Neuronal stem cell (in vitro differentiated cells): Measurements from ENCODE around the gene C19orf73.

Source experiments
- DNase-seq: peaks from one replicate; pipeline ENCODE4 v3.0.0-alpha.2; 2013; ENCODE audit warnings: low spot score
- H2AFZ ChIP-seq: one replicate; pipeline ENCODE4 v1.6.1; 2013; ENCODE audit warnings: mild to moderate bottlenecking, low read length, inconsistent platforms
- H2AK5ac ChIP-seq: 2 replicates; pipeline ENCODE4 v1.6.1; 2013; ENCODE audit warnings: low read depth, mild to moderate bottlenecking, inconsistent platforms, low read length, moderate library complexity, mixed read lengths
- H2BK120ac ChIP-seq: 2 replicates; pipeline ENCODE4 v1.6.1; 2013; ENCODE audit warnings: low read depth, mild to moderate bottlenecking, inconsistent platforms, low read length, moderate library complexity, mixed read lengths
- H2BK12ac ChIP-seq: one replicate; pipeline ENCODE4 v1.6.1; 2013; ENCODE audit warnings: low read length, inconsistent platforms
- H2BK15ac ChIP-seq: 2 replicates; pipeline ENCODE4 v1.6.1; 2013; ENCODE audit warnings: mild to moderate bottlenecking, low read length, inconsistent platforms, mixed read lengths
- H2BK5ac ChIP-seq: one replicate; pipeline ENCODE4 v1.6.1; 2013; ENCODE audit warnings: inconsistent platforms, mild to moderate bottlenecking, low read length, moderate library complexity
- H3K14ac ChIP-seq: one replicate; pipeline ENCODE4 v1.6.1; 2013; ENCODE audit warnings: low read length, inconsistent platforms
- H3K18ac ChIP-seq: 2 replicates; pipeline ENCODE4 v1.6.1; 2013; ENCODE audit warnings: low read length, inconsistent platforms
- H3K23ac ChIP-seq: 2 replicates; pipeline ENCODE4 v1.6.1; 2013; ENCODE audit warnings: low read depth, mild to moderate bottlenecking, mixed read lengths, low read length, inconsistent platforms; ENCODE audit not compliant: poor library complexity
- H3K27ac ChIP-seq: replicated peaks from 3 replicates; pipeline ENCODE4 v1.5.1; 2013; ENCODE audit warnings: low read length, inconsistent platforms
- H3K27me3 ChIP-seq, 3 experiments: 2 replicates each; pipeline ENCODE4 v1.6.1; 2013; ENCODE audit warnings: low read length in 3 of 3, mild to moderate bottlenecking in 2 of 3, inconsistent platforms in 1 of 3, low read depth in 1 of 3, mixed read lengths in 1 of 3, moderate library complexity in 1 of 3; ENCODE audit not compliant: control insufficient read depth in 3 of 3, insufficient read depth in 3 of 3
- H3K36me3 ChIP-seq, 2 donors: replicated peaks in 1 of 2; 2 replicates each; pipeline ENCODE4 v1.6.1; 2013; ENCODE audit warnings: low read length in 2 of 2; ENCODE audit not compliant: control insufficient read depth in 2 of 2, insufficient read depth in 2 of 2
- H3K4ac ChIP-seq: 2 replicates; pipeline ENCODE4 v1.6.1; 2013; ENCODE audit warnings: inconsistent platforms, mild to moderate bottlenecking, low read length, moderate library complexity
- H3K4me1 ChIP-seq, 2 donors: 1 replicate in 1 of 2; 2 replicates in 1 of 2; pipeline ENCODE4 v1.6.1; 2013; ENCODE audit warnings: low read length in 2 of 2, low read depth in 1 of 2; ENCODE audit not compliant: control insufficient read depth in 2 of 2, insufficient read depth in 1 of 2
- H3K4me2 ChIP-seq: one replicate; pipeline ENCODE4 v1.6.1; 2013; ENCODE audit warnings: mild to moderate bottlenecking, low read length, inconsistent platforms; ENCODE audit not compliant: insufficient read depth, poor library complexity, severe bottlenecking
- H3K4me3 ChIP-seq, 2 donors: 2 replicates each; pipeline ENCODE4 v1.5.1; 2013; ENCODE audit warnings: low read length in 2 of 2, mild to moderate bottlenecking in 2 of 2, inconsistent platforms in 1 of 2, moderate library complexity in 1 of 2
- H3K79me1 ChIP-seq: one replicate; pipeline ENCODE4 v1.6.1; 2013; ENCODE audit warnings: low read depth, mild to moderate bottlenecking, inconsistent platforms, low read length, moderate library complexity
- H3K9ac ChIP-seq: one replicate; pipeline ENCODE4 v1.6.1; 2013; ENCODE audit warnings: mild to moderate bottlenecking, low read depth, low read length, inconsistent platforms; ENCODE audit not compliant: poor library complexity
- H3K9me3 ChIP-seq, 2 donors: replicated peaks in 1 of 2; 2 replicates each; pipeline versions ENCODE3 to v1.6.1; 2013; ENCODE audit warnings: low read length in 2 of 2, mild to moderate bottlenecking in 2 of 2, inconsistent platforms in 1 of 2, low read depth in 1 of 2, mixed read lengths in 1 of 2, moderate library complexity in 1 of 2; ENCODE audit not compliant: control insufficient read depth in 2 of 2, insufficient read depth in 1 of 2
- H4K8ac ChIP-seq: one replicate; pipeline ENCODE4 v1.6.1; 2013; ENCODE audit warnings: low read depth, mild to moderate bottlenecking, inconsistent platforms, low read length, moderate library complexity
- H4K91ac ChIP-seq: one replicate; pipeline ENCODE4 v1.6.1; 2013; ENCODE audit warnings: low read length, low read depth, mild to moderate bottlenecking, inconsistent platforms; ENCODE audit not compliant: poor library complexity
- WGBS, 2 donors: extraction: QIAGEN DNeasy Blood & Tissue Kit; methylation state at CpG; one replicate each; pipeline ENCODE4 v1.1.7; 2013; ENCODE audit warnings: missing lambda C conversion rate in 2 of 2, mixed read lengths in 1 of 2; ENCODE audit not compliant: insufficient read length in 2 of 2, insufficient replicate concordance in 1 of 2; ENCODE audit errors: extremely low coverage in 2 of 2; 5-methylcytosine and 5-hydroxymethylcytosine counted together

Gene C19orf73

DNA sequence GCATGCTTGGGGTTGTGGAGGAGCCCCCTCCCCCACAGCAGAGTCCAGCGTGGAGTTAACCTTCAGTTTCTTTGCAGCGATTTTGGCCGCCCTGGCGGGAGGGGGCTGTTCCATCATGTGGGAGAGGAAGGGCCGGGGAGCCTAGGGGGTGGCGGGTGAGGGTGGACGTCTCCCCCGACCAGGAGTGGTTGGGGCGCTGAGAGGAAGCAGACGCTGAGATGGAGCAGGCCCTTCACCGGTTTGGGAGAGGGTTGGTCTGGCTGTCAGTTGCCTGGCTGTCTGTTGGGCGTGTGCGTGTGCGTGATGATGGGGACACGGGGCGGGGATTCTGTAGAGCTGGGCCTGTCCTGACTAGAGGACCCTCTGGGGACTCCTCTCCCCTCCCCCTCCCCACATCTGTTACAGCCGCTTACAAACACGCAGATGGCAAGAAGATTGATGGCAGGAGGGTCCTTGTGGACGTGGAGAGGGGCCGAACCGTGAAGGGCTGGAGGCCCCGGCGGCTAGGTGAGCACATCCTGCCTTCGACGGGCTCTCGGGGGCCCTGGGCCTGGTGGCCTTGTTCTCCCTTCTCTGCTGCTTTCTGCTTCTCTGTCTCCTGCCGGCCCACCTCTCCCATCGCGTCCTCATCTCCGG is 14.6 kb downstream of the C19orf73 start:
- Histone ChIP-seq H3K36me3 (peaks cover 66 to 94% of the 10 kb centered on the region in 2 donors), H2BK15ac (no peak overlapping the region), H3K23ac (no peak overlapping the region), H3K27me3 (no peaks in the 10 kb centered on the region), H3K9ac (no peak overlapping the region), H3K4me2 (no peak overlapping the region), H3K4me3 (no peak overlapping the region), H3K18ac (no peak overlapping the region), H3K27ac (no peak overlapping the region), H2BK120ac (no peak overlapping the region), H3K9me3 (peaks cover 0 to 3% of the 10 kb centered on the region in 2 donors), H3K4ac (no peak overlapping the region), H3K79me1 (peaks cover 14% of the 10 kb centered on the region), H3K4me1 (no peaks in the 10 kb centered on the region), H2AFZ (no peak overlapping the region), H2BK5ac (no peak overlapping the region), H4K8ac (no peak overlapping the region), H3K14ac (no peak overlapping the region), H2BK12ac (no peak overlapping the region), H2AK5ac (no peak overlapping the region), H4K91ac (no peak overlapping the region)
- DNase-seq: no peak
- WGBS, 2 donors: no CpG with 5 or more reads among the region's 30 CpGs

DNA sequence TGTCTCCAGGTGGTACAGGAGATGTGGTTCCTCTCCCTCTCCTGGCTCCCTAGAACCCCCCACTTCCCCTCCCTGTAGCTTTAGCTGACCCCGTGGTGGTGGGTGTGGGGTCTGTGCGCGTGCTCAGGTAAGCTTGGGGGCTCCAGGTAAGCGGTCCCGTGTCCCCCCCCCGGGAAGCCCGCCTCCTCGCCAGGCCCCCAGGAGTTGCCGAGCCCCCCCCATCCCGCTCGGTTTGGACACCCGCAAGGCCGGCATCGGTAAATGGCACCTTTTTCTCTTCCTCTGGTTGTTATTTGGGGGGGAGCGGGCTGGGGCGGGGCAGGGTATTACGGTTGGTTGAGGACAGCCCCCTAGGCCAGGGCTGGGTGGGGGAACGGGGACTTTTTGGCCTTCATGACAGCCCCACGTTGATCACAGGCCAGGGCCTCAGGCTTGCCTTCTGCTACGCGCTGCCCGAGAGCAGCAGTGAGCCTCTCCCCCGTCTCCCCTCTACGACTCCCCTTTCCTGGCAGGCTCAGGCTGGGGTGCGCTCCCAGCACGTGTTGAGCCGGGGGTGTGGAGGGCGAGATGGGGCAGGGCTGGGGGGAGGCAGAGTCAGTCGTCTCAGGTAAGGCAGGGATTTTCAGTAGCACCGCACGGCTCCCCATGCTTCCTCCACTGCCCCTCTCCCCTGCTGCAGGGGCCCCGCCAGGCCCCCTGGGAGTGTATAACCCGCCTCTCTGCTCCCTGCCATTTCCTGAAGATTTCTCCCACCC is 15.4 kb downstream of the C19orf73 start:
- no peak overlapping the region for H3K14ac ChIP-seq
- H3K36me3 ChIP-seq: peaks cover 67 to 94% of the 10 kb centered on the region in 2 donors
- H2BK5ac ChIP-seq: no peak overlapping the region
- H2AK5ac ChIP-seq: peak overlapping the region; percentile 36
- no peak overlapping the region for H3K4me3 ChIP-seq
- H3K9ac ChIP-seq: no peak overlapping the region
- H3K27ac ChIP-seq: no peak overlapping the region
- no CpG with 5 or more reads among the region's 33 CpGs for WGBS, 2 donors
- H2BK12ac ChIP-seq: no peak overlapping the region
- H3K4me2 ChIP-seq: no peak overlapping the region
- H3K4ac ChIP-seq: no peak overlapping the region
- H3K4me1 ChIP-seq: no peaks in the 10 kb centered on the region
- peaks cover 18% of the 10 kb centered on the region for H3K79me1 ChIP-seq
- H4K91ac ChIP-seq: no peak overlapping the region
- H2AFZ ChIP-seq: no peak overlapping the region
- H2BK15ac ChIP-seq: no peak overlapping the region
- H4K8ac ChIP-seq: no peak overlapping the region
- no peak overlapping the region for H3K23ac ChIP-seq
- no peak overlapping the region for H3K18ac ChIP-seq
- DNase-seq: no peak
- H3K27me3 ChIP-seq: no peaks in the 10 kb centered on the region
- no peak overlapping the region for H2BK120ac ChIP-seq
- H3K9me3 ChIP-seq: peaks cover 0 to 3% of the 10 kb centered on the region in 2 donors

DNA sequence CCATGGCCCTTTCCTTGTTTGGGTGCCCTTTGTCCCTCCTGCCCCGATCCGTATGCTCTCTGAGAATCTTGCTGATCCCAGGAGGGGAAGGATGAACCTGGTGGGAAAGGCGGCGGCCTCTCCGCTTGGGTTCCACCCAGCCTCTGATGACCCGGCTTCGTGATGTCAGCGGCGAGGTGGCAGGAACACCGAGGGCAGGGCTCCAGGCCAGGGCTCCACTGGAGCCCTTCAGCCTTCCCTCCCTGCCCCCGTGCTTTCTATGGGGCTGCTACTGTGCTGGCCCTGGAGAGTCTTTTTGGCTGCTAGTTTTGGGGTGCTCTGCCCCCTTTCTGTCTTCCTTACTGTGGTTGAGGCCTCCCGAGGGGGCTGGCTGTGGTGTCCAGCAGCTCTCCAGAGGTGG is 16.6 kb downstream of the C19orf73 start:
- Histone ChIP-seq H3K9ac (no peak overlapping the region), H4K91ac (no peak overlapping the region), H3K9me3 (peaks cover 0 to 3% of the 10 kb centered on the region in 2 donors), H3K4me3 (no peak overlapping the region), H2AFZ (no peak overlapping the region), H3K4me2 (no peak overlapping the region), H3K14ac (no peak overlapping the region), H3K27me3 (no peaks in the 10 kb centered on the region), H3K36me3 (peaks cover 67 to 94% of the 10 kb centered on the region in 2 donors), H3K79me1 (peaks cover 17% of the 10 kb centered on the region), H2BK5ac (no peak overlapping the region), H2BK120ac (no peak overlapping the region), H3K23ac (no peak overlapping the region), H3K4me1 (no peaks in the 10 kb centered on the region), H2BK15ac (no peak overlapping the region), H4K8ac (no peak overlapping the region), H3K27ac (no peak overlapping the region), H3K18ac (no peak overlapping the region), H2AK5ac (no peak overlapping the region), H3K4ac (no peak overlapping the region), H2BK12ac (no peak overlapping the region)
- no peak for DNase-seq
- no CpG with 5 or more reads among the region's 12 CpGs for WGBS, 2 donors

DNA sequence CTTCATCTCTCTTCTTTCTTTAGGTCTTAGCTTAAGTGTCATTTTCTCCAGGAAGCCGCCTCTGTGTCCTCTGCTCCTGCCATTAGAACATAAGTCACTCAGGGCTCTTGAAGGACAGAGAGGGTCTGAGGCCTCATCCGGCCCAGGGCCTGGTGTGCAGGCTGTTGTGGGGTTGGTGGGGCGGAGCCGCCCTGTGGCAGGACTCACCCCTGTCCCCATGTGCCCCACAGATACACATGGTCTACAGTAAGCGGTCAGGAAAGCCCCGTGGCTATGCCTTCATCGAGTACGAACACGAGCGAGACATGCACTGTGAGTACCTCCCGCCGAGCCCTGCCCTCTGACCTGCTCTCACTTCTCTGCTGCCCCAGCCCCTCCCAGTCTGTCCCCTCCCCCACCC is 17.8 kb downstream of the C19orf73 start:
- peak overlapping the region; percentile 56 for H3K9ac ChIP-seq
- H3K4me2 ChIP-seq: no peak overlapping the region
- no peak overlapping the region for H3K18ac ChIP-seq
- WGBS, 2 donors: no CpG with 5 or more reads among the region's 12 CpGs
- H3K4ac ChIP-seq: no peak overlapping the region
- no peaks in the 10 kb centered on the region for H3K4me1 ChIP-seq
- H3K79me1 ChIP-seq: peaks cover 13% of the 10 kb centered on the region
- no peaks in the 10 kb centered on the region for H3K27me3 ChIP-seq
- H2AK5ac ChIP-seq: no peak overlapping the region
- H3K14ac ChIP-seq: no peak overlapping the region
- H4K8ac ChIP-seq: no peak overlapping the region
- H3K9me3 ChIP-seq: peaks cover 0 to 3% of the 10 kb centered on the region in 2 donors
- DNase-seq: no peak
- no peak overlapping the region for H2BK15ac ChIP-seq
- H3K36me3 ChIP-seq: peaks cover 63 to 94% of the 10 kb centered on the region in 2 donors
- H4K91ac ChIP-seq: no peak overlapping the region
- H3K23ac ChIP-seq: no peak overlapping the region
- no peak overlapping the region for H2AFZ ChIP-seq
- no peak overlapping the region for H2BK120ac ChIP-seq
- H3K27ac ChIP-seq: no peak overlapping the region
- H2BK12ac ChIP-seq: no peak overlapping the region
- H2BK5ac ChIP-seq: no peak overlapping the region
- no peak overlapping the region for H3K4me3 ChIP-seq
